K562 (cell line): ENCODE measurements around the gene DNM1. TPM values are rescaled to one million over a fixed set of nuclear protein-coding genes. Genes with fewer than 3 reads are reported as not detected.

Experiments used
- CBX1 ChIP-seq: sonication (generic); IDR thresholded peaks from 2 replicates; pipeline ENCODE4 v1.6.1; 2016; ENCODE audit warnings: antibody characterized with exemption, low read depth, mild to moderate bottlenecking
- CHD2 ChIP-seq: IDR thresholded peaks from 2 replicates; pipeline ENCODE4 v1.6.1; 2011; ENCODE audit warnings: low read depth, low read length
- DLX4 ChIP-seq: fragments of 250-450 bp; sonication (Bioruptor Pico); IDR thresholded peaks from 2 replicates; pipeline ENCODE4 v1.6.1; 2021; ENCODE audit warnings: mild to moderate bottlenecking
- E2F3 ChIP-seq: fragments of 250-450 bp; sonication (Bioruptor Pico); IDR thresholded peaks from 2 replicates; pipeline ENCODE4 v1.4.0; 2020; ENCODE audit warnings: mild to moderate bottlenecking
- ETV5 ChIP-seq: sonication (generic); formaldehyde crosslinking; IDR thresholded peaks from 2 replicates; pipeline ENCODE4 v1.4.0; 2020; ENCODE audit warnings: low read depth, mild to moderate bottlenecking, missing genetic modification reagents
- HIVEP1 ChIP-seq: fragments of 250-450 bp; sonication (Bioruptor Pico); IDR thresholded peaks from 2 replicates; pipeline ENCODE4 v1.4.0; 2020; ENCODE audit warnings: mild to moderate bottlenecking
- KDM2B ChIP-seq: fragments of 250-450 bp; sonication (Bioruptor Pico); IDR thresholded peaks from 2 replicates; pipeline ENCODE4 v1.8.0; 2021; ENCODE audit warnings: mild to moderate bottlenecking, moderate library complexity
- KLF13 ChIP-seq: fragments of 450-650 bp; IDR thresholded peaks from 2 replicates; pipeline ENCODE4 v1.6.1; 2016; ENCODE audit warnings: missing genetic modification characterization, low read depth, mild to moderate bottlenecking, missing compliant biosample characterization, moderate library complexity, borderline replicate concordance
- LCOR ChIP-seq: sonication (generic); formaldehyde crosslinking; IDR thresholded peaks from 2 replicates; pipeline ENCODE4 v1.8.0; 2022; ENCODE audit warnings: mild to moderate bottlenecking, missing genetic modification reagents
- MAFF ChIP-seq: IDR thresholded peaks from 2 replicates; pipeline ENCODE4 v1.6.1; 2012; ENCODE audit warnings: low read length, improper control_type of control experiment
- PBX2 ChIP-seq, 2 experiments: IDR thresholded peaks in 1 of 2; conservative IDR thresholded peaks in 1 of 2; 2 replicates each; pipeline ENCODE4 v1.6.1; 2016; ENCODE audit warnings: low read depth in 2 of 2, mild to moderate bottlenecking in 1 of 2, missing compliant biosample characterization in 1 of 2, missing genetic modification characterization in 1 of 2, moderate library complexity in 1 of 2
- SUPT5H ChIP-seq: fragments of 450-650 bp; IDR thresholded peaks from 2 replicates; pipeline ENCODE4 v1.6.1; 2016
- TRIM24 ChIP-seq, 2 experiments: fragments of 450-650 bp; IDR thresholded peaks; 2 replicates each; pipeline ENCODE4 v1.6.1; 2016
- XRCC3 ChIP-seq: fragments of 450-650 bp; IDR thresholded peaks from 2 replicates; pipeline ENCODE4 v1.6.1; 2017; ENCODE audit warnings: mild to moderate bottlenecking, moderate library complexity
- ZBTB17 ChIP-seq: fragments of 450-650 bp; formaldehyde crosslinking; IDR thresholded peaks from 2 replicates; pipeline ENCODE4 v1.4.0; 2020; ENCODE audit warnings: mild to moderate bottlenecking
- ZFPM2 ChIP-seq: fragments of 250-450 bp; sonication (Bioruptor Pico); IDR thresholded peaks from 2 replicates; pipeline ENCODE4 v1.5.1; 2022; ENCODE audit warnings: mild to moderate bottlenecking
- ZKSCAN8 ChIP-seq: fragments of 200-800 bp; sonication (Bioruptor generic); IDR thresholded peaks from 2 replicates; pipeline ENCODE4 v1.6.1; 2016; ENCODE audit warnings: missing genetic modification characterization, missing compliant biosample characterization
- ZNF184 ChIP-seq: sonication (generic); formaldehyde crosslinking; IDR thresholded peaks from 2 replicates; pipeline ENCODE4 v1.5.0; 2020; ENCODE audit warnings: missing genetic modification reagents
- ZNF444 ChIP-seq: fragments of 250-450 bp; sonication (Bioruptor Pico); IDR thresholded peaks from 2 replicates; pipeline ENCODE4 v1.4.0; 2020; ENCODE audit warnings: mild to moderate bottlenecking, moderate library complexity
- polyA plus RNA-seq, 8 experiments: library from polyadenylated mRNA; depleted of rRNA in 4 of 8; stranded (reverse) in 5 of 8; unstranded in 3 of 8; fragments of >200 nt; fragmentation: Nextera tagmentation in 2 of 8; fragmentation: Illumina TruSeq in 1 of 8; extraction: Ambion mirVana in 2 of 8; extraction: Trizol in 1 of 8; gene quantifications; 2 replicates each; pipeline versions ENCODE4 v1.2.1 to v1.2.3, GENCODE V29; 2011 to 2014; ENCODE audit warnings: inconsistent platforms in 1 of 8, missing spikeins in 1 of 8
- total RNA-seq, 7 experiments: library from RNA; depleted of rRNA in 6 of 7; stranded (reverse); fragments of >200 nt in 6 of 7; fragmentation: Illumina TruSeq in 2 of 7; extraction: Trizol in 2 of 7; gene quantifications; 2 replicates each; pipeline versions ENCODE4 v1.2.1 to v1.2.3, GENCODE V29; 2011 to 2021; ENCODE audit warnings: low replicate concordance in 1 of 7
- TF ChIP-seq, protein P1 (sequence below): fragments of 250-450 bp; sonication (Bioruptor Pico); IDR thresholded peaks from 2 replicates; pipeline ENCODE4 v1.4.0; 2020; ENCODE audit warnings: mild to moderate bottlenecking, moderate library complexity

DNM1 gene
- total and polyA plus RNA-seq, 9 of the 15 experiments (the other 6 are each of a cell fraction or from before 2014, with no cell fraction given), result 0.39 to 23.1 (median 9.1) TPM

DNA sequence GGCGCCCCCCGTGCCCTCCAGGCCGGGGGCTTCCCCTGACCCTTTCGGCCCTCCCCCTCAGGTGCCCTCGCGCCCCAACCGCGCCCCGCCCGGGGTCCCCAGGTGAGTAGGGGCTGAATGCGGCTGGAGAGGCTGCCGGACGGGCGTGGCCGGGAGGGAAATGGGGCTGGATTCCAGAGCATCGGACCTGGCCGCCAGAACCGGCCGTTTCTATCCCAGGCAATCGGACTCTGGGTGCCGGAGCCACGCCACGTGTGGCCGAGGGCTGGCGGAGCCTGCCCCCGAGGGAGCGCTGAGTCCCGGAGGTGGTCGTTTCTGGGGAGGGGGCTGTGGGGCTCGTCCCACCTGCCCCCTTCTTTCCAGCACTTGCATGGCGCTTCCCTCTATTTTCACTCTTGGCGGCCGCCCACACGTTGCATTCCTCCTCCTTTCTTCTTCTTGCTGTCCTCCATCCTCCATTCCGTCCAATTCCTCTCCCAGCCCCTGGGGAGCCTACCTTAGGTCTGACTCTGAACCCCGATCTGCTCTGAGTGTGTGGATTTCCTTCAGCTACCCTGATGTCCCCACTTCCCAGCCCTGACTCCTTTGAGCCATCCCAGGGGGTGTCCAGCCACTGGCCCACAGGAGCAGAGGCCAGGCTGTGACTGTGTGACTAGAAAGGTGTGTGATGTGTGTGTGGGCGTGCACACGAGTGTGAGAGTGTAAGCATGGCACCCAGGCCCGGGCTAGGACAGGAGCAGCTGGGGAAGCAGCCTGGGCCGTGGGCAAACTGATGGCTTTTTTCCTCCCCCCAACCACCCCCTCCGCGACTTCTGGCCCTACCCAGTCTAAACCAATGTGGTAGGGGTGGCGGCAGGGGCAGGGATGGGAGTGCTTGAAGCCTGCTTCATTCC is 47.9 kb downstream of the DNM1 start (continued):
- no peak for TF ChIP-seq CHD2
- TF ChIP-seq CBX1, result no peak
- 0 out of 2 replicates have a peak, but pooled peaks have one; percentile 14 for TF ChIP-seq KLF13 (tag)
- no peak for TF ChIP-seq ZNF444 (CRISPR knock-in tag)
- no peak for TF ChIP-seq DLX4
- TF ChIP-seq PBX2 (CRISPR knock-in tag; IDR thresholded peaks at IDR 0.05; ENCODE audit: low read depth), result no peak
- TF ChIP-seq PBX2 (tag; conservative IDR thresholded peaks at IDR 0.05; ENCODE audit: low read depth), result no peak
- TF ChIP-seq HIVEP1 (CRISPR knock-in tag), result 0 out of 2 replicates have a peak, but pooled peaks have one; percentile 59
- peak; percentile 34; the same call in 1 of the 2 replicates for TF ChIP-seq SUPT5H
- TF ChIP-seq KDM2B (CRISPR knock-in tag), result 0 out of 2 replicates have a peak, but pooled peaks have one; percentile 86
- no peak for TF ChIP-seq MAFF
- no peak for TF ChIP-seq ZNF184 (CRISPR knock-in tag)
- no peak for TF ChIP-seq XRCC3
- TF ChIP-seq LCOR (CRISPR knock-in tag), result no peak
- 0 out of 2 replicates have a peak, but pooled peaks have one; percentile 52 for TF ChIP-seq E2F3 (CRISPR knock-in tag)
- no peak for TF ChIP-seq ZFPM2 (CRISPR knock-in tag)
- TF ChIP-seq TRIM24 (IDR thresholded peaks at IDR 0.05), result 0 out of 4 replicates have a peak, but pooled peaks of 1 of the 2 experiments have one; percentile 7
- TF ChIP-seq ZBTB17 (CRISPR knock-in tag), result peak; percentile 59; the same call in 1 of the 2 replicates
- TF ChIP-seq, protein P1, sequence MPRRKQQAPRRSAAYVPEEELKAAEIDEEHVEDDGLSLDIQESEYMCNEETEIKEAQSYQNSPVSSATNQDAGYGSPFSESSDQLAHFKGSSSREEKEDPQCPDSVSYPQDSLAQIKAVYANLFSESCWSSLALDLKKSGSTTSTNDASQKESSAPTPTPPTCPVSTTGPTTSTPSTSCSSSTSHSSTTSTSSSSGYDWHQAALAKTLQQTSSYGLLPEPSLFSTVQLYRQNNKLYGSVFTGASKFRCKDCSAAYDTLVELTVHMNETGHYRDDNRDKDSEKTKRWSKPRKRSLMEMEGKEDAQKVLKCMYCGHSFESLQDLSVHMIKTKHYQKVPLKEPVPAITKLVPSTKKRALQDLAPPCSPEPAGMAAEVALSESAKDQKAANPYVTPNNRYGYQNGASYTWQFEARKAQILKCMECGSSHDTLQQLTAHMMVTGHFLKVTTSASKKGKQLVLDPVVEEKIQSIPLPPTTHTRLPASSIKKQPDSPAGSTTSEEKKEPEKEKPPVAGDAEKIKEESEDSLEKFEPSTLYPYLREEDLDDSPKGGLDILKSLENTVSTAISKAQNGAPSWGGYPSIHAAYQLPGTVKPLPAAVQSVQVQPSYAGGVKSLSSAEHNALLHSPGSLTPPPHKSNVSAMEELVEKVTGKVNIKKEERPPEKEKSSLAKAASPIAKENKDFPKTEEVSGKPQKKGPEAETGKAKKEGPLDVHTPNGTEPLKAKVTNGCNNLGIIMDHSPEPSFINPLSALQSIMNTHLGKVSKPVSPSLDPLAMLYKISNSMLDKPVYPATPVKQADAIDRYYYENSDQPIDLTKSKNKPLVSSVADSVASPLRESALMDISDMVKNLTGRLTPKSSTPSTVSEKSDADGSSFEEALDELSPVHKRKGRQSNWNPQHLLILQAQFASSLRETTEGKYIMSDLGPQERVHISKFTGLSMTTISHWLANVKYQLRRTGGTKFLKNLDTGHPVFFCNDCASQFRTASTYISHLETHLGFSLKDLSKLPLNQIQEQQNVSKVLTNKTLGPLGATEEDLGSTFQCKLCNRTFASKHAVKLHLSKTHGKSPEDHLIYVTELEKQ (CRISPR knock-in tag), result no peak
- TF ChIP-seq ETV5 (CRISPR knock-in tag), result no peak
- TF ChIP-seq ZKSCAN8 (CRISPR knock-in tag), result no peak
